Measurements from ENCODE around the gene NKIRAS2.

The NKIRAS2 gene

GRCh38 chr17:42058063-42058462, 38.2 kb downstream of the NKIRAS2 start:
- TF ChIP-seq CTCF (IDR thresholded peaks at IDR 0.05; ENCODE audit: low read depth, low read length, missing control alignments) = no peak
- no peak for DNase-seq (ENCODE audit: low read depth)
- in situ Hi-C loops (cut with HindIII; ENCODE audit: low sequenced_read_pairs) = no loop called here
- no peak overlapping the region for H3K4me3 ChIP-seq (ENCODE audit: low read depth, low read length)

- TF ChIP-seq CTCF (IDR thresholded peaks at IDR 0.05; ENCODE audit: low read depth, low read length, missing control alignments) = no peak
- DNase-seq (ENCODE audit: low read depth) = no peak
- in situ Hi-C loops (cut with HindIII; ENCODE audit: low sequenced_read_pairs) = no loop called here
- H3K4me3 ChIP-seq (ENCODE audit: low read depth, low read length) = no peak overlapping the region
Measured at GRCh38 chr17:42059815-42060214, 39.9 kb downstream of the NKIRAS2 start.

GRCh38 chr17:42060231-42060630, 40.3 kb downstream of the NKIRAS2 start:
- no peak overlapping the region for H3K4me3 ChIP-seq (ENCODE audit: low read depth, low read length)
- in situ Hi-C loops (cut with HindIII; ENCODE audit: low sequenced_read_pairs) = no loop called here
- DNase-seq (ENCODE audit: low read depth) = no peak
- no peak for TF ChIP-seq CTCF (IDR thresholded peaks at IDR 0.05; ENCODE audit: low read depth, low read length, missing control alignments)

GRCh38 chr17:42061646-42062487, 42.0 kb downstream of the NKIRAS2 start:
- no peak overlapping the region for H3K4me3 ChIP-seq (ENCODE audit: low read depth, low read length)
- in situ Hi-C loops (cut with HindIII; ENCODE audit: low sequenced_read_pairs) = no loop called here
- no peak for TF ChIP-seq CTCF (IDR thresholded peaks at IDR 0.05; ENCODE audit: low read depth, low read length, missing control alignments)
- DNase-seq (ENCODE audit: low read depth) = no peak

GRCh38 chr17:42062681-42063080, 42.8 kb downstream of the NKIRAS2 start:
- no peak overlapping the region for H3K4me3 ChIP-seq (ENCODE audit: low read depth, low read length)
- DNase-seq (ENCODE audit: low read depth) = no peak
- no peak for TF ChIP-seq CTCF (IDR thresholded peaks at IDR 0.05; ENCODE audit: low read depth, low read length, missing control alignments)
- in situ Hi-C loops (cut with HindIII; ENCODE audit: low sequenced_read_pairs) = no loop called here

- in situ Hi-C loops (cut with HindIII; ENCODE audit: low sequenced_read_pairs) = no loop called here
Measured at GRCh38 chr17:42065201-42065600, 45.3 kb downstream of the NKIRAS2 start.

More at GRCh38 chr17:42065201-42065600, 45.3 kb downstream of the NKIRAS2 start:
- no peak overlapping the region for H3K4me3 ChIP-seq (ENCODE audit: low read depth, low read length)
- TF ChIP-seq CTCF (IDR thresholded peaks at IDR 0.05; ENCODE audit: low read depth, low read length, missing control alignments) = no peak
- no peak for DNase-seq (ENCODE audit: low read depth)
